HepG2 (cell line): ENCODE results near the gene ABCG2. TPM values are rescaled to one million over a fixed set of nuclear protein-coding genes. Genes with fewer than 3 reads are reported as not detected.
A peak's percentile ranks its signal among the peaks of the same experiment; 100 is the strongest.

ENCODE experiments used
- AGO2 ChIP-seq: fragments of 200-400 bp; formaldehyde crosslinking; optimal IDR thresholded peaks from 2 replicates; pipeline ENCODE3; 2017; ENCODE audit warnings: mild to moderate bottlenecking, low read depth, low read length, moderate library complexity
- BCL6 ChIP-seq: IDR thresholded peaks from 2 replicates; pipeline ENCODE4 v1.6.1; 2016; ENCODE audit warnings: missing genetic modification reagents, missing compliant biosample characterization
- ELF4 ChIP-seq: sonication (generic); formaldehyde crosslinking; IDR thresholded peaks from 2 replicates; pipeline ENCODE4 v1.5.0; 2020; ENCODE audit warnings: missing genetic modification reagents, mild to moderate bottlenecking, moderate library complexity, borderline replicate concordance
- FUBP1 ChIP-seq: sonication (generic); formaldehyde crosslinking; IDR thresholded peaks from 2 replicates; pipeline ENCODE4 v1.5.1; 2020; ENCODE audit warnings: missing genetic modification reagents, mild to moderate bottlenecking, borderline replicate concordance
- HNF1B ChIP-seq: sonication (generic); formaldehyde crosslinking; IDR thresholded peaks from 2 replicates; pipeline ENCODE4 v1.5.1; 2020; ENCODE audit warnings: mild to moderate bottlenecking, moderate library complexity, missing genetic modification reagents
- HOXA3 ChIP-seq: sonication (generic); formaldehyde crosslinking; IDR thresholded peaks from 2 replicates; pipeline ENCODE4 v1.5.0; 2020; ENCODE audit warnings: missing genetic modification reagents
- MED13 ChIP-seq: sonication (generic); formaldehyde crosslinking; IDR thresholded peaks from 2 replicates; pipeline ENCODE4 v1.5.0; 2020; ENCODE audit warnings: missing genetic modification reagents
- MTERF4 ChIP-seq: sonication (generic); formaldehyde crosslinking; IDR thresholded peaks from 2 replicates; pipeline ENCODE4 v1.8.0; 2023; ENCODE audit warnings: mild to moderate bottlenecking, missing genetic modification reagents
- SOX6 ChIP-seq, 2 experiments: fragments of 450-650 bp in 1 of 2; sonication (generic) in 1 of 2; formaldehyde crosslinking in 1 of 2; IDR thresholded peaks; 2 replicates each; pipeline versions ENCODE4 v1.4.0 to v1.6.1; 2017 to 2020; ENCODE audit warnings: antibody characterized with exemption in 1 of 2, mild to moderate bottlenecking in 1 of 2, missing genetic modification reagents in 1 of 2
- TBX2 ChIP-seq: sonication (generic); formaldehyde crosslinking; IDR thresholded peaks from 2 replicates; pipeline ENCODE4 v1.5.0; 2020; ENCODE audit warnings: missing genetic modification reagents, mild to moderate bottlenecking, borderline replicate concordance
- TCF7 ChIP-seq: sonication (generic); IDR thresholded peaks from 2 replicates; pipeline ENCODE4 v1.6.1; 2016; ENCODE audit warnings: antibody characterized with exemption, low read depth
- THYN1 ChIP-seq: sonication (generic); formaldehyde crosslinking; IDR thresholded peaks from 2 replicates; pipeline ENCODE4 v1.8.1; 2023; ENCODE audit warnings: low read depth, mild to moderate bottlenecking, moderate library complexity, missing genetic modification reagents, borderline replicate concordance
- TIGD3 ChIP-seq: sonication (generic); formaldehyde crosslinking; IDR thresholded peaks from 2 replicates; pipeline ENCODE4 v1.5.1; 2020; ENCODE audit warnings: mild to moderate bottlenecking, missing genetic modification reagents, borderline replicate concordance
- YEATS2 ChIP-seq: sonication (generic); formaldehyde crosslinking; IDR thresholded peaks from 2 replicates; pipeline ENCODE4 v1.4.0; 2020; ENCODE audit warnings: missing genetic modification reagents, borderline replicate concordance
- ZBTB21 ChIP-seq: sonication (generic); formaldehyde crosslinking; IDR thresholded peaks from 2 replicates; pipeline ENCODE4 v1.4.0; 2020; ENCODE audit warnings: missing genetic modification reagents
- ZFY ChIP-seq: sonication (generic); formaldehyde crosslinking; IDR thresholded peaks from 2 replicates; pipeline ENCODE4 v1.4.0; 2020; ENCODE audit warnings: missing genetic modification reagents
- ZNF121 ChIP-seq: sonication (generic); formaldehyde crosslinking; IDR thresholded peaks from 2 replicates; pipeline ENCODE4 v1.5.0; 2020; ENCODE audit warnings: mild to moderate bottlenecking, missing genetic modification reagents
- ZNF362 ChIP-seq: sonication (generic); formaldehyde crosslinking; IDR thresholded peaks from 2 replicates; pipeline ENCODE4 v1.4.0; 2020; ENCODE audit warnings: missing genetic modification reagents, mild to moderate bottlenecking, borderline replicate concordance
- polyA plus RNA-seq, 8 experiments: library from polyadenylated mRNA; depleted of rRNA in 3 of 8; stranded (reverse) in 7 of 8; unstranded in 1 of 8; fragments of >200 nt; fragmentation: Illumina TruSeq in 4 of 8; extraction: Trizol in 4 of 8; gene quantifications; 2 replicates each; pipeline versions ENCODE4 v1.2.1 to v1.2.3, GENCODE V29; 2011 to 2016; ENCODE audit warnings: low read depth in 4 of 8, missing spikeins in 1 of 8, mixed read lengths in 1 of 8; ENCODE audit not compliant: insufficient read depth in 1 of 8
- total RNA-seq, 5 experiments: library from RNA; depleted of rRNA; stranded (reverse); fragments of >200 nt; fragmentation: Illumina TruSeq; extraction: Trizol; gene quantifications; 2 replicates each; pipeline ENCODE4 v1.2.3, GENCODE V29; 2016; ENCODE audit warnings: low read depth in 1 of 5
- TF ChIP-seq, protein P1 (sequence below): sonication (generic); formaldehyde crosslinking; IDR thresholded peaks from 2 replicates; pipeline ENCODE4 v1.5.0; 2020; ENCODE audit warnings: mild to moderate bottlenecking, missing genetic modification reagents, borderline replicate concordance

The ABCG2 gene
- total and polyA plus RNA-seq, 2 of the 13 experiments (the other 11 are each of a cell fraction or from before 2014, with no cell fraction given): 10.0 to 15.7 TPM

DNA sequence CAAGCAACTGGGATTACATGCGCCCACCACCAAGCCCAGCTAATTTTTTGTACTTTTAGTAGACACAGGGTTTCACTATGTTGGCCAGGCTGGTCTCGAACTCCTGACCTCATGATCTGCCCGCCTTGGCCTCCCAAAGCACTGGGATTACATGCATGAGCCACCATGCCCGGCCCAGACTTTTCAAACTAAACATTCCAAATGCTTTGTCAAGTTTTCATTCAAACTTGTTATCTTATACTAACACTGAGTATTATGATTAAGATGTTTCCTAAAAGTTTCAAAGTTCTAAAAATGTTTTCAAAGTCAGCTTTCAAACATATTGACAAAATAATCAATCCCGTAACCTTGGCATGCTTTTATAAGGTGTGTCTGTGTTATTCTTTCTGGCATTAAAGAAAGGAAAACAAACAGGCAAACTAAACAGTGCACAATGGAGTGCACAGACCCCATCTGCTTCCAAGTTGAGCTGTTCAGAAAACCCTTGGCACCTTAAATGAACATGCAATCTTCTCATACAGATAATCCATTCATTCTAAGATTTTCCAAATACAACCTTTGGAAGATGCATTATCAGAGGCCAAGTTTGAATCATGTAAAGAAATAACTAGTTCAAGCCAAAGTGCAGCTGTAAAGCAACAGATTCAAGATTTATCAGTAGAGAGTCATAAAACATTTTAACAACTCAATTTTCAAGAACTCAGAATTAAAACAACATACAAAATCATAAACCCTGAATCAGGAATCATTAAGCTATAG is 49.1 kb downstream of the ABCG2 start (continued):
- TF ChIP-seq ELF4 (CRISPR knock-in tag): no peak
- TF ChIP-seq ZBTB21 (CRISPR knock-in tag): no peak
- no peak for TF ChIP-seq THYN1 (CRISPR knock-in tag)
- TF ChIP-seq YEATS2 (CRISPR knock-in tag): no peak
- TF ChIP-seq FUBP1 (CRISPR knock-in tag): no peak
- TF ChIP-seq, protein P1, sequence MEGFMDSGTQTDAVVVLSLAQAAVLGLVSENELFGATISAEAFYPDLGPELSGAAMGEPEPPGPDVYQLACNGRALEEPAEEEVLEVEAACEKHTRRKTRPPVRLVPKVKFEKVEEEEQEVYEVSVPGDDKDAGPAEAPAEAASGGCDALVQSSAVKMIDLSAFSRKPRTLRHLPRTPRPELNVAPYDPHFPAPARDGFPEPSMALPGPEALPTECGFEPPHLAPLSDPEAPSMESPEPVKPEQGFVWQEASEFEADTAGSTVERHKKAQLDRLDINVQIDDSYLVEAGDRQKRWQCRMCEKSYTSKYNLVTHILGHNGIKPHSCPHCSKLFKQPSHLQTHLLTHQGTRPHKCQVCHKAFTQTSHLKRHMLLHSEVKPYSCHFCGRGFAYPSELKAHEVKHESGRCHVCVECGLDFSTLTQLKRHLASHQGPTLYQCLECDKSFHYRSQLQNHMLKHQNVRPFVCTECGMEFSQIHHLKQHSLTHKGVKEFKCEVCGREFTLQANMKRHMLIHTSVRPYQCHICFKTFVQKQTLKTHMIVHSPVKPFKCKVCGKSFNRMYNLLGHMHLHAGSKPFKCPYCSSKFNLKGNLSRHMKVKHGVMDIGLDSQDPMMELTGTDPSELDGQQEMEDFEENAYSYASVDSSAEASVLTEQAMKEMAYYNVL: peak; percentile 95
- TF ChIP-seq TIGD3 (CRISPR knock-in tag): no peak
- TF ChIP-seq ZNF362 (CRISPR knock-in tag): peak; percentile 14; the same call in 1 of the 2 replicates
- TF ChIP-seq AGO2: no peak
- peak; percentile 44; the same call in 1 of the 2 replicates for TF ChIP-seq HNF1B (CRISPR knock-in tag)
- no peak; the same call in 1 of the 2 replicates for TF ChIP-seq MED13 (CRISPR knock-in tag)
- TF ChIP-seq TBX2 (CRISPR knock-in tag): peak; percentile 90
- no peak for TF ChIP-seq SOX6 (IDR thresholded peaks at IDR 0.05)
- peak; percentile 98 for TF ChIP-seq SOX6 (CRISPR knock-in tag; IDR thresholded peaks at IDR 0.05)
- TF ChIP-seq MTERF4 (CRISPR knock-in tag): no peak
- peak; percentile 87 for TF ChIP-seq TCF7
- TF ChIP-seq HOXA3: peak; percentile 35; the same call in 1 of the 2 replicates
- peak; percentile 79 for TF ChIP-seq ZNF121
- TF ChIP-seq BCL6: peak; percentile 97
- peak; percentile 31; the same call in 1 of the 2 replicates for TF ChIP-seq ZFY (CRISPR knock-in tag)
